ENCODE measurements around the gene POLR2J3.
A peak's percentile ranks its signal among the peaks of the same experiment; 100 is the strongest.
"Not testable (repeated sequence)": the region's sequence is repeated elsewhere in the genome, so short reads cannot be mapped to it uniquely, and the experiment has no call there.

POLR2J3 gene

GRCh38 chr7:102581722-102582121 lies 9.3 kb upstream of the POLR2J3 start:
- not testable (repeated sequence) for DNase-seq (ENCODE audit: low spot score)

GRCh38 chr7:102578486-102578885 lies 6.1 kb upstream of the POLR2J3 start:
- DNase-seq (ENCODE audit: low spot score) = not testable (repeated sequence)

- DNase-seq (ENCODE audit: low spot score) = peak; percentile 0
These were observed 5.2 kb upstream of the POLR2J3 start for GRCh38 chr7:102577315-102578240.

- DNase-seq (ENCODE audit: low spot score) = not testable (repeated sequence)
These were observed 4.0 kb upstream of the POLR2J3 start for GRCh38 chr7:102576363-102576762.

GRCh38 chr7:102574607-102575006 lies 2.2 kb upstream of the POLR2J3 start:
- not testable (repeated sequence) for DNase-seq (ENCODE audit: low spot score)

- not testable (repeated sequence) for DNase-seq (ENCODE audit: low spot score)
These were observed 3.8 kb downstream of the POLR2J3 start for GRCh38 chr7:102568620-102569019.

GRCh38 chr7:102550808-102551422 lies 21.5 kb downstream of the POLR2J3 start, which contains the start of gene SPDYE2:
Gene SPDYE2, plus strand, starts transcription at chr7:102551226. Its CDS starts 2,030 bp downstream, at chr7:102553256.
- DNase-seq (ENCODE audit: low spot score) = not testable (repeated sequence)

GRCh38 chr7:102546353-102546752 lies 26.0 kb downstream of the POLR2J3 start:
- not testable (repeated sequence) for DNase-seq (ENCODE audit: low spot score)

- not testable (repeated sequence) for DNase-seq (ENCODE audit: low spot score)
These were observed 27.1 kb downstream of the POLR2J3 start for GRCh38 chr7:102545288-102545687.

- DNase-seq (ENCODE audit: low spot score) = not testable (repeated sequence)
These were observed 28.0 kb downstream of the POLR2J3 start for GRCh38 chr7:102544372-102544771.

GRCh38 chr7:102543596-102543995 lies 28.8 kb downstream of the POLR2J3 start, which contains the start of gene UPK3BL2:
Gene UPK3BL2, minus strand, starts transcription at chr7:102543696. Its CDS starts 60 bp downstream, at chr7:102543636.
- not testable (repeated sequence) for DNase-seq (ENCODE audit: low spot score)

- DNase-seq (ENCODE audit: low spot score) = not testable (repeated sequence)
These were observed 29.6 kb downstream of the POLR2J3 start for GRCh38 chr7:102542771-102543170.

- DNase-seq (ENCODE audit: low spot score) = not testable (repeated sequence)
These were observed 30.3 kb downstream of the POLR2J3 start for GRCh38 chr7:102542083-102542482.

- not testable (repeated sequence) for DNase-seq (ENCODE audit: low spot score)
These were observed 31.8 kb downstream of the POLR2J3 start for GRCh38 chr7:102540604-102541003.

GRCh38 chr7:102535062-102535615 lies 37.2 kb downstream of the POLR2J3 start:
- not testable (repeated sequence) for DNase-seq (ENCODE audit: low spot score)

- not testable (repeated sequence) for DNase-seq (ENCODE audit: low spot score)
These were observed 40.3 kb downstream of the POLR2J3 start for GRCh38 chr7:102532127-102532526.

- not testable (repeated sequence) for DNase-seq (ENCODE audit: low spot score)
These were observed 40.8 kb downstream of the POLR2J3 start for GRCh38 chr7:102531583-102531982.

- not testable (repeated sequence) for DNase-seq (ENCODE audit: low spot score)
These were observed 44.3 kb downstream of the POLR2J3 start for GRCh38 chr7:102527822-102528793.

- DNase-seq (ENCODE audit: low spot score) = not testable (repeated sequence)
These were observed 45.2 kb downstream of the POLR2J3 start for GRCh38 chr7:102527182-102527581.

- DNase-seq (ENCODE audit: low spot score) = not testable (repeated sequence)
These were observed 47.6 kb downstream of the POLR2J3 start for GRCh38 chr7:102524803-102525202.

- peak; percentile 0 for DNase-seq (ENCODE audit: low spot score)
These were observed 51.6 kb downstream of the POLR2J3 start for GRCh38 chr7:102520797-102521196.
